Body of pancreas (tissue), 4 donors: ENCODE data around the gene ELL. TPM values are rescaled to one million over a fixed set of nuclear protein-coding genes. Genes with fewer than 3 reads are reported as not detected.

Experiments used
- ATAC-seq: fragments of 150-250 bp; one replicate; pipeline ENCODE4 v1.9.1; 2016
- DNase-seq, 4 donors: peaks; one replicate each; pipeline ENCODE4 v3.0.0-alpha.2; 2019
- H3K27ac ChIP-seq, 4 donors: fragments of 200-600 bp; sonication (generic); 1 replicate in 3 of 4; 2 replicates in 1 of 4; pipeline versions ENCODE4 v1.5.1 to v1.6.1; 2016 to 2019; ENCODE audit warnings: mild to moderate bottlenecking in 1 of 4, mixed read lengths in 1 of 4, moderate library complexity in 1 of 4
- H3K27me3 ChIP-seq, 2 donors: fragments of 200-600 bp; sonication (generic); one replicate each; pipeline ENCODE4 v1.6.0; 2016; ENCODE audit warnings: mild to moderate bottlenecking in 1 of 2
- H3K36me3 ChIP-seq, 2 donors: fragments of 200-600 bp; sonication (generic); replicated peaks in 1 of 2; 2 replicates each; pipeline ENCODE4 v1.5.1; 2016; ENCODE audit warnings: low read depth in 2 of 2; ENCODE audit not compliant: insufficient read depth in 1 of 2
- H3K4me1 ChIP-seq: fragments of 200-600 bp; sonication (generic); one replicate; pipeline ENCODE4 v1.6.0; 2016
- H3K4me3 ChIP-seq, 2 donors: fragments of 200-600 bp; sonication (generic); 1 replicate in 1 of 2; 2 replicates in 1 of 2; pipeline ENCODE4 v1.5.1; 2016 to 2019
- H3K9me3 ChIP-seq, 3 donors: fragments of 200-600 bp; sonication (generic); 1 replicate in 2 of 3; 2 replicates in 1 of 3; pipeline ENCODE4 v1.5.1; 2016
- POLR2A ChIP-seq, 3 donors: fragments of 450-650 bp; IDR thresholded peaks; one replicate each; pipeline ENCODE4 v1.6.1; 2016; ENCODE audit warnings: antibody characterized with exemption in 3 of 3, mild to moderate bottlenecking in 2 of 3
- WGBS, 2 donors: methylation state at CpG; one replicate each; pipeline ENCODE4 v1.1.5; 2017; 5-methylcytosine and 5-hydroxymethylcytosine counted together
- intact Hi-C: fragments of 100-400 bp; cut with DNase I; formaldehyde crosslinking; loops from one replicate; pipeline ENCODE4 v1.15.1; 2023
- total RNA-seq, 2 donors: library from RNA; depleted of rRNA; stranded (reverse); fragments of >200 nt; gene quantifications; one replicate each; pipeline ENCODE4 v1.1.0, GENCODE V29; 2016
- TF ChIP-seq, protein P1 (sequence below), 7 experiments: fragments of 450-650 bp in 4 of 7; fragments of 200-600 bp in 3 of 7; sonication (generic) in 3 of 7; IDR thresholded peaks; one replicate each; pipeline ENCODE4 v1.5.1; 2016 to 2019; ENCODE audit warnings: antibody characterized with exemption in 7 of 7

ELL gene
- total RNA-seq, 2 donors from 2014 or later: 12.5 to 14.2 TPM

DNA sequence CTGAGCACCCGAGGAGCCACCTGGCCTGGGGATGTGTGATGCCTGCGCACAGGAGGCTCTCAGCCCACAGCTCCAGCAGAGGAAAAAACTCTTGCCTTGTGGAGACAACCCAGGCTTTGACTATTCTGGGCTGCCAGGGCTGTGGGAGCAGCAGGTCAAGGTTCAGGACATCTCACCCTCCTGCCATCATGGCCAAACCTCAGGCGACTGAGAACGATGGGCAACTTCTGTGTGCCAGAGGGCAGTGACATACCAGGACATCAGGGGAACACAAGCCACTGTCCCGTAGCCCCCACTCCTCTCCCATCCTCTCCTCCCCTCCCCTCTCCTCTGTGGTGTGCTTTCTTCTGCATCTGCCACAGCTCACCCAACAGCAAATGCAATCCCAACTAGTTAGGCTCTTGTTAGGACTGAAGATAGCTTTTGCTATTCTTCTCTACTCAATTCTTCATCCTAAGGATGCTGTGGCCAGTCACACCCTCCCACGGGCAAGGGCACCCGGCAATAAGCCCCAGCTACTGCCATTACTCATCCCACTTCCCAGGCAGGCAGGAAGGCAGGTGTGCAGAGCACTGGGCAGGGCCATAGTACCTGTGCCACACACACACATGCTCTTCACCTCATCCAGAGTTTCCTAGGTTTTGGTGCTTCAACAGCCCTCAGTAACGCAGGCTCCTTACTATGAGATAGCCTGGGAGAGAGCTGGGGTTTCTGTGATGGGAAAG lies 16.8 kb downstream of the ELL start:
- ATAC-seq: no peak
- Histone ChIP-seq H3K27ac (peak overlapping the region; percentile 18 to 69 (median 46)), H3K36me3 (no peaks in the 10 kb centered on the region), H3K9me3 (no peaks in the 10 kb centered on the region), H3K4me3 (no peak overlapping the region), H3K4me1 (peaks cover 98% of the 10 kb centered on the region), H3K27me3 (no peaks in the 10 kb centered on the region)
- intact Hi-C loops: no loop called here
- WGBS, 2 donors: 48 to 61% methylated on average over 7 to 8 of the region's 8 CpGs
- no peak for DNase-seq
- TF ChIP-seq POLR2A (IDR thresholded peaks at IDR 0.05): no peak
- TF ChIP-seq, protein P1, sequence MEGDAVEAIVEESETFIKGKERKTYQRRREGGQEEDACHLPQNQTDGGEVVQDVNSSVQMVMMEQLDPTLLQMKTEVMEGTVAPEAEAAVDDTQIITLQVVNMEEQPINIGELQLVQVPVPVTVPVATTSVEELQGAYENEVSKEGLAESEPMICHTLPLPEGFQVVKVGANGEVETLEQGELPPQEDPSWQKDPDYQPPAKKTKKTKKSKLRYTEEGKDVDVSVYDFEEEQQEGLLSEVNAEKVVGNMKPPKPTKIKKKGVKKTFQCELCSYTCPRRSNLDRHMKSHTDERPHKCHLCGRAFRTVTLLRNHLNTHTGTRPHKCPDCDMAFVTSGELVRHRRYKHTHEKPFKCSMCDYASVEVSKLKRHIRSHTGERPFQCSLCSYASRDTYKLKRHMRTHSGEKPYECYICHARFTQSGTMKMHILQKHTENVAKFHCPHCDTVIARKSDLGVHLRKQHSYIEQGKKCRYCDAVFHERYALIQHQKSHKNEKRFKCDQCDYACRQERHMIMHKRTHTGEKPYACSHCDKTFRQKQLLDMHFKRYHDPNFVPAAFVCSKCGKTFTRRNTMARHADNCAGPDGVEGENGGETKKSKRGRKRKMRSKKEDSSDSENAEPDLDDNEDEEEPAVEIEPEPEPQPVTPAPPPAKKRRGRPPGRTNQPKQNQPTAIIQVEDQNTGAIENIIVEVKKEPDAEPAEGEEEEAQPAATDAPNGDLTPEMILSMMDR (IDR thresholded peaks at IDR 0.05): no peak

DNA sequence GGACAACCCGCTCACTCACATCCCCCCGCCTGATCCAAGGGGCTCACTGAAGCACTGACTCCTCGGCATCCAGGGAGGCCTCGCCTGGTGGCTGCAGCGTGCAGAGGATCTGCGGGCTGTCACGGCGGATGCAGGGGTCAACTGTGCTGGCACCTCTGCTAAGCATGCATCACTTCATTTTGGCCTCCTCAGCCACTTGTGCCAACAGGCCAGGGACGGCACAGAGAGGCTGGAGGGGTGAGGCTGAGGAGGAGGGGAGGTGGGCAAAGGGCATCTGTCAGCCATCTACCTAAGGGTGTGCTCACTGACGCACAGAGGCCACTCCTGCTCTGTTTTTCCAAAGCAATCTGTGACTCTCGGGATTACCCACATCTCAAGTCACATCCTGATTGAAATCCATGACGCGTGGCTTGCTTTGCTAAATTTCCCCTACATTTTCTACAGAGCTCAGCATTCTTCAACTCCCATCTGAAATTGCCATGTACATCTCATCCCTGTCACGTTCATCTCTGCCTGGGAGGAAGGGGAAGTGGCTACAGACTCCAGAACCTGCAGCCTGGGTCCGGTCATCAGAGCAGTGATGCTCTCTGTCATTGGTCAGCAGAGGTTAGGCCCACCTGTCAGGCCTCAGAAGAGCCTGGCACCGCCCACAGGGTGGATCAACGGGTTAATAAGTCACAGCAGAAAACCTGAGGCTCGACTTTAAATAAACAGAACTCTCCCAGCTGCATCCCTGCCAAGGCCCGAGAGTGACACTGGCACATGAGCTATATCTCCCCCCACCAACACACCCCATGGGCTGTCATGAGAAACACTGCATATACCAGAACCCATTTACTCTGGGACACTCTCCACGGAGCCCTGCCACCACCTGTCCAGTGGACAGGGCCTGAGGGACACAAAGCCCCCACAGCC lies 17.6 kb downstream of the ELL start:
- peak; percentile 42 to 74 (median 64) for DNase-seq
- Histone ChIP-seq H3K27ac (peak overlapping the region; percentile 18 to 69 (median 46)), H3K9me3 (no peaks in the 10 kb centered on the region), H3K4me3 (no peak overlapping the region), H3K36me3 (no peaks in the 10 kb centered on the region), H3K27me3 (no peaks in the 10 kb centered on the region), H3K4me1 (peaks cover 99% of the 10 kb centered on the region)
- intact Hi-C loops: no loop called here
- TF ChIP-seq POLR2A (IDR thresholded peaks at IDR 0.05): no peak
- TF ChIP-seq, protein P1 (IDR thresholded peaks at IDR 0.05): no peak
- peak; percentile 52 for ATAC-seq
- 43 to 52% methylated on average over 11 to 20 of the region's 20 CpGs for WGBS, 2 donors

DNA sequence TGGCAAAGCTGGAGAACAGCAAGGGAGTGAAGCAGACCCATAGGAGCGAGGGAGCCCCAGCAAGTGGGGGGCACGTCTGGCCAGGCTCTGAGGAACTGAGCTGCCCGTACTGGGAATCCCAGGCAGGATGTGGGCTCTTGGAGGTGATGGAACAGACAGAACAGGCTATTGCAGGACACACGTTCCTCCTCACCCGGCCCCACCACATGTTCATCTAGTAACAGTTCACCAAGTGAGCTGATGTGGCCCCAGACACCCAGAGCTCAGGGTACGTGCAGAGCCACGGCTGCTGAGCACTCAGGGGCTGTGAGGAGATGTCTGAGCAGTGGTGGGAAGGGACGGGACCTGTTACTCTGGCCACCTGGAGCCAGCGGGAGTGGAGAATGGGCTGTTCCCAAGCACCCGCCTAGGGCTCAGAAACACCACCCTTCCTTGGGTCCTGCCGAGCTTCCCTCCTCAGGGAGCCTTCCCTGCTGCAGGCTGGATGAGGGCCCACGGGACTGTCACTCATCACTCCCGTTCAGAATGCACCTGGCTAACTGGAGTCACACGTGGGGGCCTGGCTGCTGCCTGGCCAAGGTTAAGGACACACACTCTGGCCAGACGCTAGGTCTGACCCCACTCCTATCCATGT lies 18.4 kb downstream of the ELL start:
- H3K9me3 ChIP-seq: no peaks in the 10 kb centered on the region
- ATAC-seq (no peak), DNase-seq (no peak)
- intact Hi-C loops: no loop called here
- H3K27me3 ChIP-seq: no peaks in the 10 kb centered on the region
- no peaks in the 10 kb centered on the region for H3K36me3 ChIP-seq
- peak overlapping the region in 3 of 4 donors; percentile 9 to 69 (median 61) for H3K27ac ChIP-seq
- WGBS, 2 donors: 47 to 65% methylated on average over 7 to 15 of the region's 15 CpGs
- H3K4me1 ChIP-seq: peaks cover 91% of the 10 kb centered on the region
- TF ChIP-seq, protein P1 (IDR thresholded peaks at IDR 0.05): no peak
- TF ChIP-seq POLR2A (IDR thresholded peaks at IDR 0.05): no peak
- H3K4me3 ChIP-seq: no peak overlapping the region

DNA sequence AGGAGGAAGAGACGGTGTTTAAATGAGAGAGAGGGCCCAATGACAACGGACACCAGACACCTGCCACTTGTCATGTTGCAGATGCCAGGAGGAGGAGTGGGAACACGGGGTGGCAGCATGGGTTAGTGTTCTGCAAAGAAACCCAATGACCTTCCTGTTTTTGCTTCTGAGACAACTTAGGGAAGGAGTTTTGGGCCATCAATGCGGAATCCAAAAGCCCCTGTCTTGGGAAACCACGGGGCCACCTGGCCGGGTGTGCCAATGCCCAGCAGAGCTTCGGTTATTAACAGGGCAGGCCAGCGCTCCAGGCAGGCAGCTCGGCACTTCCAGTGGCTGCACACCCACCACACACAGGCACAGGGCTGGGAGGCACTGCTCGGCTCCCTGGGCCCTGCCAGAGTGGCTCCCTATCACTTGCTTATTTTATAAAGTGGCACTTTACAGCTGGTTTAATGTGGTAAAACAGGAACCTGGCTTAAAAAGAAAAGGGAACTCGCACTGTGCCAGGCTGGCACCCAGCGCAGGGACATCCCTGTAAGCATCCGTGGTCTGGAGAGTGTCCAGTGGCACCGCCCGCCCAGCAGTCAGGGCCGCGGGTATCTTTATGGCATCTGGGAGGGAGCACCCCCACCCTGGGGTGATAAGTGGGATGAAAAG lies 19.1 kb downstream of the ELL start:
- no peaks in the 10 kb centered on the region for H3K36me3 ChIP-seq
- 54 to 86% methylated on average over 10 to 17 of the region's 17 CpGs for WGBS, 2 donors
- no peaks in the 10 kb centered on the region for H3K9me3 ChIP-seq
- no peak for TF ChIP-seq POLR2A (IDR thresholded peaks at IDR 0.05)
- TF ChIP-seq, protein P1 (IDR thresholded peaks at IDR 0.05): no peak
- ATAC-seq: no peak
- intact Hi-C loops: no loop called here
- no peaks in the 10 kb centered on the region for H3K27me3 ChIP-seq
- no peak overlapping the region for H3K4me3 ChIP-seq
- H3K4me1 ChIP-seq: peaks cover 84% of the 10 kb centered on the region
- DNase-seq: peak in 1 of 4 donors; percentile 20
- H3K27ac ChIP-seq: peak overlapping the region in 2 of 4 donors; percentile 61 to 69
